T-helper 2 cell treated with Interferon-gamma antibody and Interleukin-4, amounts not matched to agents 100 ng/mL and 5 ng/mL, for 36 hours (primary cell): ENCODE measurements around the gene MVP. TPM values are rescaled to one million over a fixed set of nuclear protein-coding genes. Genes with fewer than 3 reads are reported as not detected.

Source experiments
- intact Hi-C: fragments of 100-400 bp; cut with micrococcal nuclease; formaldehyde crosslinking; loops from one replicate; pipeline ENCODE4 v1.15.1; 2023
- total RNA-seq: library from RNA; stranded (reverse); gene quantifications from 2 replicates; pipeline ENCODE4 v1.2.3, GENCODE V29; 2022

Gene MVP
- total RNA-seq, 1 donor from 2014 or later = 159 TPM

- intact Hi-C loops = no loop called here
These were observed 16.4 kb downstream of the MVP start for GRCh38 chr16:29836623-29837022.

- intact Hi-C loops = no loop called here
These were observed 17.6 kb downstream of the MVP start for GRCh38 chr16:29837841-29838240.

- intact Hi-C loops = no loop called here
These were observed 19.6 kb downstream of the MVP start for GRCh38 chr16:29839822-29840221.

GRCh38 chr16:29840240-29840639, 20.0 kb downstream of the MVP start:
- intact Hi-C loops = no loop called here

GRCh38 chr16:29841631-29842030, 21.4 kb downstream of the MVP start:
- intact Hi-C loops = no loop called here

GRCh38 chr16:29842732-29843346, 22.6 kb downstream of the MVP start:
- intact Hi-C loops = no loop called here

- intact Hi-C loops = no loop called here
These were observed 23.7 kb downstream of the MVP start for GRCh38 chr16:29843931-29844330.

- intact Hi-C loops = no loop called here
These were observed 24.5 kb downstream of the MVP start for GRCh38 chr16:29844575-29845331.

GRCh38 chr16:29845656-29846055, 25.4 kb downstream of the MVP start:
- intact Hi-C loops = no loop called here

- intact Hi-C loops = loop anchor here (1.0 kb wide), 1 partner anchor 148 kb away; no protein-coding TSS in a partner anchor
These were observed 28.4 kb downstream of the MVP start for GRCh38 chr16:29848420-29849297.

- intact Hi-C loops = no loop called here
These were observed 29.2 kb downstream of the MVP start for GRCh38 chr16:29849505-29849904.

GRCh38 chr16:29850998-29851397, 30.7 kb downstream of the MVP start:
- intact Hi-C loops = no loop called here

- intact Hi-C loops = no loop called here
These were observed 32.4 kb downstream of the MVP start for GRCh38 chr16:29852654-29853053.

- intact Hi-C loops = no loop called here
These were observed 34.3 kb downstream of the MVP start for GRCh38 chr16:29854520-29855100.

GRCh38 chr16:29857133-29857760, 37.0 kb downstream of the MVP start:
- intact Hi-C loops = no loop called here

- intact Hi-C loops = no loop called here
These were observed 38.0 kb downstream of the MVP start for GRCh38 chr16:29858149-29858849.

GRCh38 chr16:29858974-29859373, 38.7 kb downstream of the MVP start:
- intact Hi-C loops = no loop called here

- intact Hi-C loops = loop anchor here (5.0 kb wide), 1 partner anchor 158 kb away; no protein-coding TSS in a partner anchor
These were observed 40.0 kb downstream of the MVP start for GRCh38 chr16:29860218-29860617.

- intact Hi-C loops = loop anchor here (2.0 to 5.0 kb wide), 2 partner anchors 64 to 160 kb away; partner anchors contain the start of gene KCTD13
These were observed 42.2 kb downstream of the MVP start for GRCh38 chr16:29862383-29862883.
